ENCODE results near the gene ADD1. TPM values are rescaled to one million over a fixed set of nuclear protein-coding genes. Genes with fewer than 3 reads are reported as not detected.

The ADD1 gene
- total RNA-seq, 4 donors from 2014 or later = 155 to 269 (median 177) TPM

DNA sequence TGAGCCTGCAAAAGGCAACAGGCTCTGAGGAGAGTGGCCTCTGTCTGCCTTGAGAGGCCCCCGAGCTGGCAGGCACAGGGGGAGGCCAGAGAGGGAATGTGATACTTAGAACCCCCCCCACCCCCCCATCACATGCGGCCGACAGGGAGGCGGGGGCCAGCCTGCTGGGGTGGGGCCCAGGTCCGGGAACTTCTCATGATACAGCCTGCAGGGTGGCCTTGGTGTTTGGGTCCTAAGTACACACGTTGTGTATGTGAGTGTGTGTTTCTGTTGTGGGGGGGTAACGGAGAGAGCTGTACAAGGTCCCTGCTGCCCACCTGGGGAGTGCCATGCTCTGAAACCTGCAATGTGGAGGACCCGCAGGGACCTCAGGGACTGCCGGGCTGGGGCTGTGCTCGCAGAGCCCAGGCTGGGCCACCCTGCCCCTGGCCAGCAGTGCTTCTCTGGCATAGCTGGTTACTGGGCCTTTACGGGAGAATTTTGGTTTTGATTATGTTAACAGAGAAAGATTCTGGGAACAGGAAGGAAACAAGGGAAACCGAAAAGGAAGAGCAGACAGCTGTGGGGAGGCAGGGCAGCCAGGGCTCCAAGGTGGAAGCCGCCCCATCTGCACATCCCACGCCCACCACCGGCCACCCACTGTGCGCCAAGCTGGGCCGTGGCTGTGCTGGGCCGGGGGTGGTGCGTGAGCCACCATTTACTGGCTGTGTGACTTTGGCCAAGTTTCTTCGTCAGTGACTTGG lies 30.9 kb upstream of the ADD1 start:
- ATAC-seq (ENCODE audit: low FRiP score) (no peak), DNase-seq (ENCODE audit: low spot score) (no peak)
- TF ChIP-seq CTCF (IDR thresholded peaks at IDR 0.05) = no peak

DNA sequence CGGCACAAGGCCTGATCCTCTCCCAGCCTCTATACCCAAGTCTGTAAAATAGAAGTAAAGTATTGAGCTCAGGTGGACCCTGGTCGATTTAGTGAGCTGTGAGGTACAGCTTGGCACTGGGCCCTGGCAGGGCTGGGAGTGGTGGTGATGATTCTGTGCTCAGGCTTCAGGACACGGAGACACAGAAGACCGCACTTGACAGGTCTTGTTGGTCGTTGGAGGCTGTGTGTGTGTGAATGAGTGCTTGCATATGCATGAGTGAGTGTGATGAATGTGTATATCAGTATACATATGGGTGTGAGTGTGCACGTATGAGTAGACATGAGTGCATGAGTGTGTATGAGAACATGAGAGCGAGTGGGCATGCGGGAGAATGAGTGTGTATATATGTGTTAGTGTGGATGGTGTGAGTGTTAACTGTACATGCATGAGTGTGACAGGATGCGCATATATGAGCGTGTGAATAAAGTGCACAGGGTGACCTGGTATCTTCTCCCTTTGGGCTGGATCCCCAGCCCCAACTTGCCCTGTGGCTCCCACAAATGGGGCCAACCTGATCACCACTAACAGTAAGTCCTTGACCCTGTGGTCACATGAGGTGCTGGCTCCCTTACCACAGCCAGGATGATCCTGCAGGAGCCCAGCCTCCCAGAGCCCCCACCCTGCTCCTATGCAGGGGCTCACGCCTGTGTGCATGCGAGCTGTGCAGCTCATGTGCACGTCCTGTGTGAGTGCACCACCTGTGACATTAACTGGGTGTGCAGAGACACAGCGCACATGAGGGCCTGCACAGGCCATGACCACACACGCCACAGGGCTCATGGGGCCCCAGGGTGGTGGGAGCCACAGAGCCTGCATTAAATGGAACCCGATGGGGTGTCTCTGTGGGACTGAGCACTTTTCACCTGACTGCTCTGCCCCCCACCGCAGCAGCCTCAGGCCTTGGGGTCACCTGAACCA lies 29.9 kb upstream of the ADD1 start:
- TF ChIP-seq CTCF (IDR thresholded peaks at IDR 0.05) = no peak
- ATAC-seq (ENCODE audit: low FRiP score) = no peak
- DNase-seq (ENCODE audit: low spot score) = no peak

GRCh38 chr4:2814627-2815270 lies 28.9 kb upstream of the ADD1 start:
- TF ChIP-seq CTCF (IDR thresholded peaks at IDR 0.05) = no peak
- DNase-seq (ENCODE audit: low spot score) (no peak), ATAC-seq (ENCODE audit: low FRiP score) (no peak)

GRCh38 chr4:2816401-2816954 lies 27.2 kb upstream of the ADD1 start:
- ATAC-seq (ENCODE audit: low FRiP score) = no peak
- TF ChIP-seq CTCF (IDR thresholded peaks at IDR 0.05) = no peak
- DNase-seq (ENCODE audit: low spot score) = no peak

DNA sequence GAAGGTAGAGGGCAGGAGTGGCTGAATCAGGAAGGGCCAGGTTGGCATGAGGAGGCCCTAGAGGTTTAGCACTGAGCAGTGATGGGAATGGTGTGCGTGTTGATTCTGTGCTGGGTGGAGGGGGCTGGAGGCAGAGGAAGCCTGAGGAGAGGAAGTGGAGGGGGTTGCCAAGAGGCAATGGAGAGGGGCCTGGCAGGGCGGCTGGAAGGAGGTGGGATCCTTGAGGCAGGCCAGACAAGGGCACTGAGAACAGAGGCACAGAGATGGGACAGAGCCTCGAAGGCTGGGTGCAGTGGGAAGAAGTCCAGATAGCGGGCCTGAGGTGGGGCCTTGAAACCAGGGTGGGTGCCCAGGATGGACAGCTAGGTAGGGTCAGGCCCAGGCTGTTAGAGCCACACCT lies 26.5 kb upstream of the ADD1 start:
- ATAC-seq (ENCODE audit: low FRiP score) (no peak), DNase-seq (ENCODE audit: low spot score) (no peak)
- TF ChIP-seq CTCF (IDR thresholded peaks at IDR 0.05) = no peak

GRCh38 chr4:2817701-2818350 lies 25.8 kb upstream of the ADD1 start:
- no peak for TF ChIP-seq CTCF (IDR thresholded peaks at IDR 0.05)
- no peak for DNase-seq (ENCODE audit: low spot score)
- peak; percentile 80 for ATAC-seq (ENCODE audit: low FRiP score)
